Upper lobe of left lung (tissue), 6 donors: ENCODE data around the gene ESPNL. TPM values are rescaled to one million over a fixed set of nuclear protein-coding genes. Genes with fewer than 3 reads are reported as not detected.

ENCODE experiments used
- ATAC-seq, 2 donors: fragments of 200-7000 bp; cut with Tn5 transposase; one replicate each; pipeline ENCODE4 v1.9.1; 2022; ENCODE audit warnings: mild to moderate bottlenecking in 2 of 2, moderate library complexity in 2 of 2; ENCODE audit not compliant: low FRiP score in 2 of 2
- DNase-seq, 2 donors: peaks; one replicate each; pipeline ENCODE4 v3.0.0-alpha.2; 2019 to 2020
- H3K27ac ChIP-seq, 4 donors: fragments of 200-600 bp; sonication (generic); one replicate each; pipeline ENCODE4 v1.5.1; 2016 to 2019
- H3K27me3 ChIP-seq, 4 donors: fragments of 200-600 bp; sonication (generic); one replicate each; pipeline ENCODE4 v1.5.1; 2017 to 2019
- H3K36me3 ChIP-seq, 4 donors: fragments of 200-600 bp; sonication (generic); one replicate each; pipeline ENCODE4 v1.5.1; 2016 to 2019
- H3K4me1 ChIP-seq, 4 donors: fragments of 200-600 bp; sonication (generic); one replicate each; pipeline ENCODE4 v1.5.1; 2018 to 2019
- H3K4me3 ChIP-seq, 4 donors: fragments of 200-600 bp; sonication (generic); one replicate each; pipeline ENCODE4 v1.5.1; 2017 to 2019; ENCODE audit warnings: mild to moderate bottlenecking in 2 of 4, moderate library complexity in 1 of 4
- H3K9me3 ChIP-seq, 4 donors: fragments of 200-600 bp; sonication (generic); one replicate each; pipeline ENCODE4 v1.5.1; 2018 to 2019
- EP300 ChIP-seq, 4 donors: sonication (generic); formaldehyde crosslinking; IDR thresholded peaks; one replicate each; pipeline ENCODE4 v1.5.1; 2017; ENCODE audit warnings: antibody characterized with exemption in 4 of 4, control low read depth in 2 of 4
- POLR2A ChIP-seq, 4 donors: fragments of 450-650 bp; IDR thresholded peaks; one replicate each; pipeline ENCODE4 v1.5.1; 2016 to 2017; ENCODE audit warnings: antibody characterized with exemption in 4 of 4, mild to moderate bottlenecking in 2 of 4
- POLR2AphosphoS5 ChIP-seq, 2 donors: sonication (generic); formaldehyde crosslinking; IDR thresholded peaks; one replicate each; pipeline ENCODE4 v1.5.1; 2017; ENCODE audit warnings: antibody characterized with exemption in 2 of 2
- WGBS, 2 donors: methylation state at CpG; one replicate each; pipeline ENCODE4 v1.1.5; 2017 to 2018; 5-methylcytosine and 5-hydroxymethylcytosine counted together
- total RNA-seq, 6 donors: library from RNA; depleted of rRNA in 4 of 6; stranded (reverse); fragments of >200 nt in 4 of 6; gene quantifications; one replicate each; pipeline versions ENCODE4 v1.1.0 to v1.2.1, GENCODE V29; 2016 to 2021
- TF ChIP-seq, protein P1 (sequence below), 6 experiments: fragments of 450-650 bp in 4 of 6; fragments of 200-600 bp in 2 of 6; sonication (generic) in 2 of 6; IDR thresholded peaks; one replicate each; pipeline ENCODE4 v1.5.1; 2016 to 2019; ENCODE audit warnings: antibody characterized with exemption in 6 of 6
- donor health status: DM: no; HTN: no; CAD: no; lungs with moderate emphysema.
- donor health status: DM: no; HTN: yes; CAD: no; lungs with severe emphysema.

The ESPNL gene
- total RNA-seq, 6 donors from 2014 or later = 0.10 to 3.1 (median 0.38) TPM; not detected in 2

DNA sequence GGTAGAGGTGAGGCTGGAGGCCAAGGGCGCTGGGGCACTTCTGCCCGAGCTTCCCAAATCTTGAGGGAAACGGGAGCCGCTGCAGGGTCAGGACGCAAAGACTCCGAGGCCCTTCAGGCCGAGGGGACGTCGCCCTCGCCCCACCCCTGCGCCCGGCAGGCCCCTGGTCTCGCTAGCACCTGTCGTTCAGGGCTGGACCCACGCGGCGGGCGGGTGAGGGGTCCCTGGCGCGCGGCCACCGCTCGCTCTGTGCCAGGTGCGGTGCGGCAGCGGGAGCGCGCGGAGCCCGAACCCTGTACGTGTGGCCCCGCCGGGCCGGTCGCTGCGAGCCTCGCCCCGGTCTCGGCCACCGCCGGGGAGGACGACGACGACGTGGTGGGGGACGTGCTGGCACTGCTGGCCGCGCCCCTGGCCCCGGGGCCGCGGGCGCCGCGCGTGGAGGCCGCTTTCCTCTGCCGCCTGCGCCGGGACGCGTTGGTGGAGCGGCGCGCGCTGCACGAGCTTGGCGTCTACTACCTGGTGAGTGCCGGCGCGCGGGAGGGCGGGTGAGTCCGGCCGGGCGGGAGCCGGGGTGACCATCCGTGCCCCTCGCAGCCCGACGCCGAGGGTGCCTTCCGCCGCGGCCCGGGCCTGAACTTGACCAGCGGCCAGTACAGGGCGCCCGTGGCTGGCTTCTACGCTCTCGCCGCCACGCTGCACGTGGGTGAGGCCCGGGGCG, 63.5 kb downstream of the ESPNL start:
- H3K9me3 ChIP-seq = no peaks in the 10 kb centered on the region
- no peak for TF ChIP-seq POLR2A (IDR thresholded peaks at IDR 0.05)
- TF ChIP-seq EP300 (IDR thresholded peaks at IDR 0.05) = no peak
- no peak for TF ChIP-seq POLR2AphosphoS5 (IDR thresholded peaks at IDR 0.05)
- TF ChIP-seq, protein P1, sequence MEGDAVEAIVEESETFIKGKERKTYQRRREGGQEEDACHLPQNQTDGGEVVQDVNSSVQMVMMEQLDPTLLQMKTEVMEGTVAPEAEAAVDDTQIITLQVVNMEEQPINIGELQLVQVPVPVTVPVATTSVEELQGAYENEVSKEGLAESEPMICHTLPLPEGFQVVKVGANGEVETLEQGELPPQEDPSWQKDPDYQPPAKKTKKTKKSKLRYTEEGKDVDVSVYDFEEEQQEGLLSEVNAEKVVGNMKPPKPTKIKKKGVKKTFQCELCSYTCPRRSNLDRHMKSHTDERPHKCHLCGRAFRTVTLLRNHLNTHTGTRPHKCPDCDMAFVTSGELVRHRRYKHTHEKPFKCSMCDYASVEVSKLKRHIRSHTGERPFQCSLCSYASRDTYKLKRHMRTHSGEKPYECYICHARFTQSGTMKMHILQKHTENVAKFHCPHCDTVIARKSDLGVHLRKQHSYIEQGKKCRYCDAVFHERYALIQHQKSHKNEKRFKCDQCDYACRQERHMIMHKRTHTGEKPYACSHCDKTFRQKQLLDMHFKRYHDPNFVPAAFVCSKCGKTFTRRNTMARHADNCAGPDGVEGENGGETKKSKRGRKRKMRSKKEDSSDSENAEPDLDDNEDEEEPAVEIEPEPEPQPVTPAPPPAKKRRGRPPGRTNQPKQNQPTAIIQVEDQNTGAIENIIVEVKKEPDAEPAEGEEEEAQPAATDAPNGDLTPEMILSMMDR (IDR thresholded peaks at IDR 0.05) = no peak
- no peak for ATAC-seq
- H3K27ac ChIP-seq = no peak overlapping the region
- peaks cover 0 to 34% (median 13%) of the 10 kb centered on the region in 4 donors for H3K27me3 ChIP-seq
- peaks cover 13 to 39% (median 18%) of the 10 kb centered on the region in 4 donors for H3K4me1 ChIP-seq
- peak overlapping the region in 3 of 4 donors; percentile 8 to 23 (median 16) for H3K4me3 ChIP-seq
- 7 to 14% methylated on average over 16 to 17 of the region's 95 CpGs for WGBS, 2 donors
- peak in 1 of 2 donors; percentile 87 for DNase-seq
- H3K36me3 ChIP-seq = peaks cover 0 to 16% (median 10%) of the 10 kb centered on the region in 4 donors

DNA sequence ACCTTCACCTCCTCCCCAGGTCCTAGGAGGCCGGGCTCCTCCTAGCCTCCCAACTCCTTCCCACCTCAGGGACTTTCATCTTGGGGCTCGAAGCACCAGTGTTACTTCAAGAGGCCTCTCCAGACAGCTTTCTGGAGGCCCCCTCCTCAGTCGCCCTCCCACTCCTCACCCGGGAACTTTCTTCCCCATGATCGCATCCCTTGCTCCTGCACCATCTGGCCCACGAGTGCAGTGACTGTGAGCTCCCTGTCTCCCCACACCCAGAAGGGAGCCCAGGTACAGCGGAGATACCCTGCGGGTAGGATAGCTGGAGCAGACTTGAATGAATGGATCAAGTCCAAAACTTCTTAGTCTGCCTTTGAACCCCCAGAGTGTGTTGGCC, 64.8 kb downstream of the ESPNL start:
- peak in 1 of 2 donors; percentile 15 for DNase-seq
- TF ChIP-seq, protein P1 (IDR thresholded peaks at IDR 0.05) = no peak

DNA sequence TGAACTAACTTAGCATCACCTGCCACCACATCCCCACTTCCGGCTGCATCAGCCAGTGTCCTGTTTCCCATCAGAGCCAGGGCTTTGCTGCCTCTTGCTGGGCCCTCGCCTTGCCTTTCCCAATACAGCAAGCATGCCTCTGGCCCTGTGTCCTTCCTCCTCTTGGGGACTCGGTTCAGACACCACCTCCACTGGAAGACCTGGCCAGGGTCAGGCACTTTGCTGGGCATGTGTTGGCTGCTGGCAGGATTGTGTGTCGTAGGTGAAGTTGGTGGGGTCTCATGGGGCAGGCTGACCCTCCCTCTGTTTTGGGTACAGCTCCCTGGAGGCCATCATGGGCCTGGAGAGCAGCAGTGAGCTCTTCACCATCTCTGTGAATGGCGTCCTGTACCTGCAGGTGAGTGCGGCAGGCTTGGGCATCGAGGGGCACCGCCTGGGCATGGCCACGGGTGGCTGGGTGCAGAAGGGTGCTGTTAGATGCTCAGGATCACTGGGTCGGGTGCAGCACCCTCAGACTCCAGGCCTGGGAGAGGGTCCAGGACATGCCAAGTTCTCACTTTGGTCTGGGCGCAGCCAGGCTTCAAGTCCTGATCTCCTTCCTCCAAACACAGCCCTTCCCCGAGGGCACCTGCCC, 65.3 kb downstream of the ESPNL start:
- Histone ChIP-seq H3K36me3 (peaks cover 0 to 26% (median 20%) of the 10 kb centered on the region in 4 donors), H3K9me3 (no peaks in the 10 kb centered on the region), H3K27ac (no peak overlapping the region), H3K4me3 (no peak overlapping the region), H3K27me3 (peaks cover 0 to 17% (median 6%) of the 10 kb centered on the region in 4 donors), H3K4me1 (peaks cover 17 to 38% (median 21%) of the 10 kb centered on the region in 4 donors)
- DNase-seq (peak; percentile 15 to 54), ATAC-seq (no peak)
- TF ChIP-seq POLR2A (IDR thresholded peaks at IDR 0.05) (no peak), EP300 (IDR thresholded peaks at IDR 0.05) (no peak), POLR2AphosphoS5 (IDR thresholded peaks at IDR 0.05) (no peak)
- TF ChIP-seq, protein P1 (IDR thresholded peaks at IDR 0.05) = no peak
- 91 to 93% methylated on average over 8 to 12 of the region's 12 CpGs for WGBS, 2 donors

More for the DNA sequence above, 64.8 kb downstream of the ESPNL start:
- 89 to 91% methylated on average over 8 of the region's 8 CpGs for WGBS, 2 donors
- ATAC-seq = no peak
- H3K9me3 ChIP-seq = no peaks in the 10 kb centered on the region
- H3K27ac ChIP-seq = no peak overlapping the region
- no peak overlapping the region for H3K4me3 ChIP-seq
- peaks cover 12 to 36% (median 17%) of the 10 kb centered on the region in 4 donors for H3K4me1 ChIP-seq
- peaks cover 0 to 22% (median 8%) of the 10 kb centered on the region in 4 donors for H3K27me3 ChIP-seq
- peaks cover 0 to 21% (median 17%) of the 10 kb centered on the region in 4 donors for H3K36me3 ChIP-seq

DNA sequence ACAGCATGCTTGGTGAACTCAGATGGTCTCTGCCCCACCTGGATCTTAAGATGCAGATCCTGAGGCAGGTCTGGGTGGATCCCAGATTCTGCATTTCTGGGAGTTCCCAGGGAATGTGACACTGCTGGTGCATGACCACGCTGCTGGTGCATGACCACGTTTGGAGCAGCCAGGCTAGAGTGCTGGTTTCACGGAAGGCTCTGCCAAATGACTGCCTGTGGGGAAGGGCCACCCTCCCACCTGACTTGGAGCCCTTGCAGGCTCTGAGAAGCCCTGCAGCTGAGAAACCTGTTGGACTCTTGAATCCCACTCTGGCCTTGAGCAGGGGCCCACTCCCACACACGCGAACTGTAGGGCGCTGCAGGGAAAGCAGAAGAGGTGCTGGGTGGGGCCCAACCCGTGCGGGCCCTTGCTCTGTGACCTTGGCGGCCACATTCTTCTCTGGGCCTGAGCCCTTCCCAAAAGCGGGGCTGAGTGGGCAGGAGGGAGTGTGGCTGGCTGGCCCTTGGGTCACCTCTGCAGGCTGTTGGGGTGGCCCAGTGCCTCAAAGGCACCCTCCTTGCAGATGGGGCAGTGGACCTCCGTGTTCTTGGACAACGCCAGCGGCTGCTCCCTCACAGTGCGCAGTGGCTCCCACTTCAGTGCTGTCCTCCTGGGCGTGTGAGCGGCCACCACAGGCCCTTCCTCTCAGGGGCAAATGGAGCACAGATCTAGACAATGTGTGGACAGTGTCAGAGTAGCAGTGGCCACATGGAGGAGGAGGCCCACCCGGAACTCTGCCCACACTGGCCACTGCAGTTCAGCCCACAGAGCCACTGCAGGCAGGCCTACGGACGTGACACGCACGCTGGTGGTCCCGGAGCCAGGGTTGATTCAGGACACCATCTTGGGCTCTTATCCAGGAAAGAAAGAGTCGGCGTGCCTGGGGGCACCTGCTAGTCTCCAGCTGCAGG, 66.5 kb downstream of the ESPNL start:
- H3K36me3 ChIP-seq = peaks cover 6 to 39% (median 26%) of the 10 kb centered on the region in 4 donors
- ATAC-seq = no peak
- H3K4me3 ChIP-seq = no peak overlapping the region
- peaks cover 18 to 32% (median 22%) of the 10 kb centered on the region in 4 donors for H3K4me1 ChIP-seq
- WGBS, 2 donors = 86 to 100% methylated on average over 4 to 23 of the region's 24 CpGs
- peaks cover 0 to 14% (median 6%) of the 10 kb centered on the region in 4 donors for H3K27me3 ChIP-seq
- no peak overlapping the region for H3K27ac ChIP-seq
- TF ChIP-seq EP300 (IDR thresholded peaks at IDR 0.05) (no peak), POLR2AphosphoS5 (IDR thresholded peaks at IDR 0.05) (no peak)
- TF ChIP-seq, protein P1 (IDR thresholded peaks at IDR 0.05) = no peak
- peak in 1 of 2 donors; percentile 63 for DNase-seq
- H3K9me3 ChIP-seq = no peaks in the 10 kb centered on the region
